M059J (cell line): ENCODE data around the gene ARX. TPM values are rescaled to one million over a fixed set of nuclear protein-coding genes. Genes with fewer than 3 reads are reported as not detected.

Experiments used
- DNase-seq: peaks from one replicate; pipeline ENCODE4 v3.0.0-alpha.2; 2012; ENCODE audit warnings: low read depth
- total RNA-seq: library from RNA; depleted of rRNA; stranded (reverse); fragments of >200 nt; shearing (Covaris generic); gene quantifications from 2 replicates; pipeline ENCODE4 v1.2.3, GENCODE V29; 2014

ARX gene
- total RNA-seq, 1 experiment from 2014 or later: not detected

GRCh38 chrX:25016938-25017598 lies 1.3 kb upstream of the ARX start:
- no peak for DNase-seq

- DNase-seq: no peak
Measured at GRCh38 chrX:25016361-25016671, 551 bp upstream of the ARX start.

GRCh38 chrX:25014366-25014838 lies 1.4 kb downstream of the ARX start:
- DNase-seq: no peak

GRCh38 chrX:25013632-25014365 lies 2.0 kb downstream of the ARX start:
- no peak for DNase-seq

- no peak for DNase-seq
Measured at GRCh38 chrX:25012793-25013631, 2.8 kb downstream of the ARX start.

- peak; percentile 17 for DNase-seq
Measured at GRCh38 chrX:25012433-25012735, 3.4 kb downstream of the ARX start.

GRCh38 chrX:25011589-25012432 lies 4.0 kb downstream of the ARX start:
- no peak for DNase-seq

GRCh38 chrX:25010784-25011588 lies 4.8 kb downstream of the ARX start:
- DNase-seq: no peak

- DNase-seq: no peak
Measured at GRCh38 chrX:25009407-25009806, 6.4 kb downstream of the ARX start.

GRCh38 chrX:25007059-25008053 lies 8.4 kb downstream of the ARX start:
- no peak for DNase-seq

GRCh38 chrX:25006586-25007058 lies 9.1 kb downstream of the ARX start:
- no peak for DNase-seq

- DNase-seq: no peak
Measured at GRCh38 chrX:25005382-25006185, 10.2 kb downstream of the ARX start.

GRCh38 chrX:25005034-25005381 lies 10.8 kb downstream of the ARX start:
- no peak for DNase-seq

GRCh38 chrX:25004485-25005032 lies 11.2 kb downstream of the ARX start:
- DNase-seq: no peak

GRCh38 chrX:25004040-25004439 lies 11.7 kb downstream of the ARX start:
- DNase-seq: no peak

GRCh38 chrX:25003066-25003849 lies 12.5 kb downstream of the ARX start:
- DNase-seq: no peak

- no peak for DNase-seq
Measured at GRCh38 chrX:25002661-25003020, 13.1 kb downstream of the ARX start.
